HCT116 (cell line): ENCODE measurements around the gene INSYN1. TPM values are rescaled to one million over a fixed set of nuclear protein-coding genes. Genes with fewer than 3 reads are reported as not detected.

Experiments
- ATAC-seq: fragments of 200-7000 bp; cut with Tn5 transposase; 2 replicates; pipeline ENCODE4 v1.9.1; 2020; ENCODE audit warnings: mild to moderate bottlenecking, moderate library complexity
- BruUV-seq: library from RNA; stranded (reverse); fragments of 400-500 nt; replicated peaks from 2 replicates; lab custom pipeline; 2021; lab: Mats Ljungman, UMichigan
- CTCF ChIA-PET: fragments of 300-600 bp; sonication (Branson Sonifier 250); formaldehyde crosslinking; loops from one replicate; lab custom pipeline; 2021; ENCODE audit warnings: antibody characterized with exemption; lab: Charles Lee
- POLR2A ChIA-PET: fragments of 300-600, 350-600 bp; sonication (Branson Sonifier 250); formaldehyde crosslinking; loops from one replicate; lab custom pipeline; 2021; ENCODE audit warnings: antibody characterized with exemption; lab: Charles Lee
- RAD21 ChIA-PET, 2 experiments: fragments of 300-600 bp; sonication (Branson Sonifier 250); formaldehyde crosslinking; loops; one replicate each; lab custom pipeline; 2023; ENCODE audit warnings: low total read pairs in 2 of 2; ENCODE audit not compliant: uncharacterized antibody in 2 of 2, unreplicated experiment in 2 of 2, low non-redundant PET in 1 of 2; lab: Charles Lee
- DNase-seq: peaks from one replicate; pipeline ENCODE4 v3.0.0-alpha.2; 2010; ENCODE audit warnings: low read depth, low spot score
- H2AFZ ChIP-seq: fragments of 200-600 bp; shearing (Covaris generic), sonication (generic); 2 replicates; pipeline ENCODE4 v1.6.1; 2017; ENCODE audit warnings: low read depth, mixed run types, mixed read lengths, antibody characterized with exemption, low read length; ENCODE audit not compliant: poor library complexity, severe bottlenecking
- H3K27ac ChIP-seq: 2 replicates; pipeline ENCODE4 v1.5.1; 2012; ENCODE audit warnings: low read depth, low read length
- H3K27me3 ChIP-seq: fragments of 200-600 bp; sonication (generic); 2 replicates; pipeline ENCODE4 v1.6.1; 2016; ENCODE audit warnings: mixed run types, low read length, mixed read lengths; ENCODE audit not compliant: insufficient read depth
- H3K36me3 ChIP-seq, 2 experiments: fragments of 200-500 bp in 1 of 2; fragments of 200-600 bp in 1 of 2; sonication (Bioruptor generic) in 1 of 2; sonication (generic) in 1 of 2; 2 replicates each; pipeline versions ENCODE4 v1.5.1 to v1.6.1; 2014 to 2016; ENCODE audit warnings: low read length in 2 of 2, inconsistent platforms in 1 of 2, mixed read lengths in 1 of 2, mixed run types in 1 of 2; ENCODE audit not compliant: insufficient read depth in 2 of 2, control insufficient read depth in 1 of 2
- H3K4me1 ChIP-seq, 2 experiments: fragments of 200-600 bp in 1 of 2; sonication (generic) in 1 of 2; 2 replicates each; pipeline versions ENCODE4 v1.5.1 to v1.6.1; 2012 to 2017; ENCODE audit warnings: low read length in 2 of 2, inconsistent platforms in 1 of 2, mild to moderate bottlenecking in 1 of 2, mixed read lengths in 1 of 2, mixed run types in 1 of 2, moderate library complexity in 1 of 2; ENCODE audit not compliant: insufficient read depth in 2 of 2, control insufficient read depth in 1 of 2
- H3K4me2 ChIP-seq: fragments of 200-600 bp; sonication (generic); 2 replicates; pipeline ENCODE4 v1.6.1; 2017; ENCODE audit warnings: mixed run types, low read length, mixed read lengths
- H3K4me3 ChIP-seq, 2 experiments: fragments of 200-600 bp in 1 of 2; sonication (generic) in 1 of 2; replicated peaks in 1 of 2; 2 replicates each; pipeline ENCODE4 v1.5.1; 2011 to 2016; ENCODE audit warnings: low read length in 2 of 2, control low read depth in 1 of 2, low read depth in 1 of 2, mild to moderate bottlenecking in 1 of 2, mixed read lengths in 1 of 2, mixed run types in 1 of 2
- H3K79me2 ChIP-seq: fragments of 200-600 bp; sonication (generic); 2 replicates; pipeline ENCODE4 v1.6.1; 2017; ENCODE audit warnings: mild to moderate bottlenecking, mixed run types, low read length, moderate library complexity, mixed read lengths; ENCODE audit not compliant: insufficient read depth
- H3K9ac ChIP-seq: fragments of 200-600 bp; sonication (generic); 2 replicates; pipeline ENCODE4 v1.6.1; 2016; ENCODE audit warnings: low read length, mixed read lengths
- H3K9me2 ChIP-seq: fragments of 200-600 bp; sonication (generic), shearing (Covaris generic); 2 replicates; pipeline ENCODE4 v1.6.1; 2017; ENCODE audit warnings: mixed run types, mild to moderate bottlenecking, moderate library complexity; ENCODE audit not compliant: insufficient read depth
- H3K9me3 ChIP-seq, 2 experiments: fragments of 200-500 bp in 1 of 2; fragments of 200-600 bp in 1 of 2; sonication (Bioruptor generic) in 1 of 2; sonication (generic) in 1 of 2; 2 replicates each; pipeline ENCODE4 v1.6.1; 2014 to 2017; ENCODE audit warnings: low read length in 2 of 2, mixed read lengths in 2 of 2, inconsistent platforms in 1 of 2, low read depth in 1 of 2, mild to moderate bottlenecking in 1 of 2, mixed run types in 1 of 2, moderate library complexity in 1 of 2; ENCODE audit not compliant: control insufficient read depth in 1 of 2, insufficient read depth in 1 of 2
- H4K20me1 ChIP-seq: fragments of 200-600 bp; sonication (generic), shearing (Covaris generic); 2 replicates; pipeline ENCODE4 v1.6.1; 2017; ENCODE audit warnings: mixed run types, mild to moderate bottlenecking, moderate library complexity; ENCODE audit not compliant: insufficient read depth
- CBX3 ChIP-seq: IDR thresholded peaks from 2 replicates; pipeline ENCODE4 v1.6.1; 2012; ENCODE audit warnings: low read depth
- CEBPB ChIP-seq: IDR thresholded peaks from 2 replicates; pipeline ENCODE4 v1.6.1; 2012; ENCODE audit warnings: low read depth
- ELF1 ChIP-seq: IDR thresholded peaks from 2 replicates; pipeline ENCODE4 v1.6.1; 2012; ENCODE audit warnings: low read depth, borderline replicate concordance
- EZH2 ChIP-seq: fragments of 200-600 bp; sonication (generic); IDR thresholded peaks from 2 replicates; pipeline ENCODE4 v1.6.1; 2017; ENCODE audit warnings: antibody characterized with exemption, mixed run types
- EZH2phosphoT487 ChIP-seq: fragments of 200-600 bp; IDR thresholded peaks from 2 replicates; pipeline ENCODE4 v1.6.1; 2018; ENCODE audit warnings: antibody characterized with exemption, borderline replicate concordance
- FOSL1 ChIP-seq: IDR thresholded peaks from 2 replicates; pipeline ENCODE4 v1.6.1; 2012; ENCODE audit warnings: low read depth
- JUND ChIP-seq: IDR thresholded peaks from 2 replicates; pipeline ENCODE4 v1.6.1; 2012
- MAX ChIP-seq: IDR thresholded peaks from 2 replicates; pipeline ENCODE4 v1.6.1; 2012
- POLR2A ChIP-seq: IDR thresholded peaks from 2 replicates; pipeline ENCODE4 v1.7.0; 2011; ENCODE audit warnings: borderline replicate concordance; ENCODE audit not compliant: insufficient read depth, insufficient read length; ENCODE audit errors: extremely low read depth
- POLR2AphosphoS5 ChIP-seq: IDR thresholded peaks from 2 replicates; pipeline ENCODE4 v1.6.1; 2011; ENCODE audit warnings: mild to moderate bottlenecking, low read depth, low read length, moderate library complexity
- SIN3A ChIP-seq: IDR thresholded peaks from 2 replicates; pipeline ENCODE4 v1.6.1; 2012; ENCODE audit warnings: low read depth
- SP1 ChIP-seq: IDR thresholded peaks from 2 replicates; pipeline ENCODE4 v1.6.1; 2012; ENCODE audit warnings: low read depth
- SRF ChIP-seq: IDR thresholded peaks from 2 replicates; pipeline ENCODE4 v1.6.1; 2012; ENCODE audit warnings: low read depth
- TCF7L2 ChIP-seq: IDR thresholded peaks from 2 replicates; pipeline ENCODE4 v1.7.0; 2011; ENCODE audit warnings: borderline replicate concordance, inconsistent platforms; ENCODE audit not compliant: insufficient read depth, insufficient read length; ENCODE audit errors: extremely low read depth
- intact Hi-C: fragments of 100-400 bp; cut with micrococcal nuclease; formaldehyde crosslinking; loops from 2 replicates; pipeline ENCODE4 v1.10.0; 2022
- total RNA-seq: library from RNA; stranded (reverse); gene quantifications from one replicate; pipeline ENCODE4 v1.2.1, GENCODE V29; 2021; ENCODE audit not compliant: unreplicated experiment
- TF ChIP-seq, protein P1 (sequence below): IDR thresholded peaks from 2 replicates; pipeline ENCODE4 v1.6.1; 2012

INSYN1 gene
- total RNA-seq, 1 experiment from 2014 or later, result 2.0 TPM

DNA sequence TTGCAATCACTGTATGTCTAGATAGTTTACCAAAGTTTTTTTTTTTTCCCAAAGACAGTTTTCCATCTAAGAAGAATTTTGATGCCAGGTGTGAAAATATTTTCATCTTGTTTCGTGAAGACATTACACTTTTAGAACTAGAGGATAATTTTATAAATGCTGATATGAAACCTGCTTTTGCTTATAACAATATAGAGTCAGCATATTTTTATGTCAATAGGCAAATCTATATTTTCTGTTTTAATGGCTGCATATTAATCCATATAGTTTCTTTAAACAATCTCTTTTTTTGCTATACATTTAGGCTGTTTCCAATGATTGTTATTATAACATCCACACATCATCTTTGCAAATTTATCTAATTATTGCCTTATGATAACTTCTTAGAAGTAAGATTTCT lies 12.6 kb upstream of the INSYN1 start:
- RAD21 ChIA-PET, result no interaction called here
- TF ChIP-seq EZH2 (no peak), CEBPB (no peak), EZH2phosphoT487 (no peak), POLR2A (no peak), TCF7L2 (no peak), ELF1 (no peak), SIN3A (no peak), POLR2AphosphoS5 (no peak)
- TF ChIP-seq, protein P1, sequence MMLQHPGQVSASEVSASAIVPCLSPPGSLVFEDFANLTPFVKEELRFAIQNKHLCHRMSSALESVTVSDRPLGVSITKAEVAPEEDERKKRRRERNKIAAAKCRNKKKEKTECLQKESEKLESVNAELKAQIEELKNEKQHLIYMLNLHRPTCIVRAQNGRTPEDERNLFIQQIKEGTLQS, result no peak
- TF ChIP-seq, all 23 proteins: peak for 0
- Histone ChIP-seq H3K9me3 (no peaks in the 10 kb centered on the region), H3K27ac (no peak overlapping the region), H3K4me2 (no peak overlapping the region), H3K9me2 (no peaks in the 10 kb centered on the region), H3K4me3 (no peak overlapping the region), H3K27me3 (peaks cover 16% of the 10 kb centered on the region), H3K79me2 (no peaks in the 10 kb centered on the region), H3K4me1 (no peaks in the 10 kb centered on the region), H4K20me1 (no peaks in the 10 kb centered on the region), H3K9ac (no peak overlapping the region), H2AFZ (no peak overlapping the region), H3K36me3 (no peaks in the 10 kb centered on the region)
- CTCF ChIA-PET, result no interaction called here
- DNase-seq (no peak), ATAC-seq (no peak)
- intact Hi-C loops, result no loop called here
- POLR2A ChIA-PET, result no interaction called here
- no TSS peak for BruUV-seq

- no peak overlapping the region for H3K4me3 ChIP-seq
- no peaks in the 10 kb centered on the region for H3K36me3 ChIP-seq
- no peaks in the 10 kb centered on the region for H3K9me3 ChIP-seq
- POLR2A ChIA-PET, result no interaction called here
- RAD21 ChIA-PET, result no interaction called here
- DNase-seq (no peak), ATAC-seq (no peak)
- no peaks in the 10 kb centered on the region for H3K4me1 ChIP-seq
- peaks cover 32% of the 10 kb centered on the region for H3K27me3 ChIP-seq
- H3K4me2 ChIP-seq, result no peak overlapping the region
- H2AFZ ChIP-seq, result no peak overlapping the region
- no peaks in the 10 kb centered on the region for H4K20me1 ChIP-seq
- TF ChIP-seq JUND, result no peak
- TF ChIP-seq SIN3A, result no peak
- TF ChIP-seq POLR2AphosphoS5, result no peak
- no peak for TF ChIP-seq SRF
- TF ChIP-seq MAX, result no peak
- no peak for TF ChIP-seq FOSL1
- no peak for TF ChIP-seq CBX3
- no peak for TF ChIP-seq SP1
- no peak overlapping the region for H3K27ac ChIP-seq
- BruUV-seq, result no TSS peak
- CTCF ChIA-PET, result no interaction called here
- no peaks in the 10 kb centered on the region for H3K9me2 ChIP-seq
- intact Hi-C loops, result no loop called here
- no peaks in the 10 kb centered on the region for H3K79me2 ChIP-seq
- no peak overlapping the region for H3K9ac ChIP-seq
Observed at GRCh38 chr15:73763931-73764330, 10.8 kb upstream of the INSYN1 start.
